ENCODE results near the gene ANKRD63.

The ANKRD63 gene

GRCh38 chr15:40252438-40253166, 30.3 kb downstream of the ANKRD63 start:
- Histone ChIP-seq H3K27ac (ENCODE audit: low read length) (no peak overlapping the region), H3K9me3 (ENCODE audit: insufficient read depth, low read length, severe bottlenecking) (no peaks in the 10 kb centered on the region), H3K9ac (ENCODE audit: low read depth, low read length) (no peak overlapping the region), H3K79me2 (ENCODE audit: insufficient read depth, low read length) (no peaks in the 10 kb centered on the region), H3K36me3 (ENCODE audit: insufficient read depth, low read length) (no peaks in the 10 kb centered on the region), H3K4me1 (ENCODE audit: insufficient read depth, low read length) (no peaks in the 10 kb centered on the region), H3K4me3 (ENCODE audit: low read depth in 1 of 2, low read length in 2 of 2) (no peak overlapping the region), H3K4me2 (ENCODE audit: insufficient read depth, low read length) (no peak overlapping the region), H3K27me3 (ENCODE audit: insufficient read depth, low read length, poor library complexity) (peaks cover 2% of the 10 kb centered on the region), H4K20me1 (ENCODE audit: insufficient read depth, low read length) (no peaks in the 10 kb centered on the region), H2AFZ (ENCODE audit: low read depth, low read length) (no peak overlapping the region)
- TF ChIP-seq EZH2 (IDR thresholded peaks at IDR 0.05; ENCODE audit: borderline replicate concordance, low read depth, low read length, severe bottlenecking) (no peak), CTCF (IDR thresholded peaks at IDR 0.05; ENCODE audit: borderline replicate concordance, extremely low read depth, low read length, poor library complexity, severe bottlenecking) (no peak)
- DNase-seq (no peak), ATAC-seq (ENCODE audit: insufficient read depth, low read depth) (no peak)

GRCh38 chr15:40252141-40252437, 30.8 kb downstream of the ANKRD63 start:
- TF ChIP-seq CTCF (IDR thresholded peaks at IDR 0.05; ENCODE audit: borderline replicate concordance, extremely low read depth, low read length, poor library complexity, severe bottlenecking) (no peak), EZH2 (IDR thresholded peaks at IDR 0.05; ENCODE audit: borderline replicate concordance, low read depth, low read length, severe bottlenecking) (no peak)
- no peaks in the 10 kb centered on the region for H3K4me1 ChIP-seq (ENCODE audit: insufficient read depth, low read length)
- H2AFZ ChIP-seq (ENCODE audit: low read depth, low read length): no peak overlapping the region
- no peak overlapping the region for H3K4me3 ChIP-seq (ENCODE audit: low read depth in 1 of 2, low read length in 2 of 2)
- H3K79me2 ChIP-seq (ENCODE audit: insufficient read depth, low read length): no peaks in the 10 kb centered on the region
- H3K27ac ChIP-seq (ENCODE audit: low read length): no peak overlapping the region
- DNase-seq: no peak
- no peaks in the 10 kb centered on the region for H3K36me3 ChIP-seq (ENCODE audit: insufficient read depth, low read length)
- H3K27me3 ChIP-seq (ENCODE audit: insufficient read depth, low read length, poor library complexity): peaks cover 2% of the 10 kb centered on the region
- H3K4me2 ChIP-seq (ENCODE audit: insufficient read depth, low read length): no peak overlapping the region
- no peak overlapping the region for H3K9ac ChIP-seq (ENCODE audit: low read depth, low read length)
- no peak for ATAC-seq (ENCODE audit: insufficient read depth, low read depth)
- H3K9me3 ChIP-seq (ENCODE audit: insufficient read depth, low read length, severe bottlenecking): no peaks in the 10 kb centered on the region
- no peaks in the 10 kb centered on the region for H4K20me1 ChIP-seq (ENCODE audit: insufficient read depth, low read length)

- Histone ChIP-seq H3K27me3 (ENCODE audit: insufficient read depth, low read length, poor library complexity) (peaks cover 2% of the 10 kb centered on the region), H3K4me2 (ENCODE audit: insufficient read depth, low read length) (no peak overlapping the region), H3K27ac (ENCODE audit: low read length) (no peak overlapping the region), H3K36me3 (ENCODE audit: insufficient read depth, low read length) (no peaks in the 10 kb centered on the region), H3K9me3 (ENCODE audit: insufficient read depth, low read length, severe bottlenecking) (no peaks in the 10 kb centered on the region), H3K79me2 (ENCODE audit: insufficient read depth, low read length) (no peaks in the 10 kb centered on the region), H3K4me1 (ENCODE audit: insufficient read depth, low read length) (no peaks in the 10 kb centered on the region), H3K9ac (ENCODE audit: low read depth, low read length) (no peak overlapping the region), H2AFZ (ENCODE audit: low read depth, low read length) (no peak overlapping the region), H4K20me1 (ENCODE audit: insufficient read depth, low read length) (no peaks in the 10 kb centered on the region), H3K4me3 (ENCODE audit: low read depth in 1 of 2, low read length in 2 of 2) (no peak overlapping the region)
- no peak for ATAC-seq (ENCODE audit: insufficient read depth, low read depth)
- TF ChIP-seq CTCF (IDR thresholded peaks at IDR 0.05; ENCODE audit: borderline replicate concordance, extremely low read depth, low read length, poor library complexity, severe bottlenecking): no peak
- TF ChIP-seq EZH2 (IDR thresholded peaks at IDR 0.05; ENCODE audit: borderline replicate concordance, low read depth, low read length, severe bottlenecking): no peak
- DNase-seq: no peak
Observed at GRCh38 chr15:40251486-40252140, 31.3 kb downstream of the ANKRD63 start.
